HK-2 (cell line): Measurements from ENCODE around the gene OAT.
"Not testable (repeated sequence)": the region's sequence is repeated elsewhere in the genome, so short reads cannot be mapped to it uniquely, and the experiment has no call there.

Experiments
- DNase-seq: peaks from one replicate; pipeline ENCODE4 v3.0.0-alpha.2; 2018; ENCODE audit not compliant: unreplicated experiment

The OAT gene

DNA sequence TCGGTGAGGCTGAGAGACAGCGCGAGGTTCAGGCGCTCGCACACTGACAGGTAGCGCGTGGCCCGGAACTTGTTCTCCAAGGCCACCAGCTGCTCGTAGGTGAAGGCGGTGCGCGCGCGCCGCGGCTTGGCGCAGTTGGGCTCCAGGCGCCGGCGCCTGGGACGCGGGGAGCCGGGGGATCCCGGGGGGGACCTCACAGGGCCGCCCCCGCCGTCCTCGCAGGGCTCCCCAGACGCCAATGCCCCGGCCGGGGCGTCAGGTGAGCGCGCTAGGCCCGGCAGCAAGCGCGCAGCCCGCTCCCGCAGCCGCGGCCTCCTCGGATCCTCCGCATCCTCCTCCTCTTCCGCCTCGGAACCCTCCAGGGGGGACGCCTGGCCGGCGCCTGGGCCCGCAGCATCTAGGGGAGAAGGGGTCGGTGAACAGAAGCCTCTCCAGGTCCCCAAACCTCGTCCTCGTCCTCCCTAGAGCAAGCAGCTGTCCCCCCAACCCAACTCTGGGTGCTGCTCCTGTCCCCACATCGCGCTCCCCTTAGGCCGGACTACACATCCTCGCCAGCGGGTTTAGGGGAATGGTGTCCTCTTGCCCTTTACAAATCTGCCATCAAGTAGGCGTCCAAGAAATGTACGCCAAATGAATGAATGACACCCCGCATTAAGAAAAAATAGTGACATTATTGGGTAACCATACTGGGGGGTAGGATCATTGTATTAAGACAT lies 29.2 kb upstream of the OAT start:
- no peak for DNase-seq

DNA sequence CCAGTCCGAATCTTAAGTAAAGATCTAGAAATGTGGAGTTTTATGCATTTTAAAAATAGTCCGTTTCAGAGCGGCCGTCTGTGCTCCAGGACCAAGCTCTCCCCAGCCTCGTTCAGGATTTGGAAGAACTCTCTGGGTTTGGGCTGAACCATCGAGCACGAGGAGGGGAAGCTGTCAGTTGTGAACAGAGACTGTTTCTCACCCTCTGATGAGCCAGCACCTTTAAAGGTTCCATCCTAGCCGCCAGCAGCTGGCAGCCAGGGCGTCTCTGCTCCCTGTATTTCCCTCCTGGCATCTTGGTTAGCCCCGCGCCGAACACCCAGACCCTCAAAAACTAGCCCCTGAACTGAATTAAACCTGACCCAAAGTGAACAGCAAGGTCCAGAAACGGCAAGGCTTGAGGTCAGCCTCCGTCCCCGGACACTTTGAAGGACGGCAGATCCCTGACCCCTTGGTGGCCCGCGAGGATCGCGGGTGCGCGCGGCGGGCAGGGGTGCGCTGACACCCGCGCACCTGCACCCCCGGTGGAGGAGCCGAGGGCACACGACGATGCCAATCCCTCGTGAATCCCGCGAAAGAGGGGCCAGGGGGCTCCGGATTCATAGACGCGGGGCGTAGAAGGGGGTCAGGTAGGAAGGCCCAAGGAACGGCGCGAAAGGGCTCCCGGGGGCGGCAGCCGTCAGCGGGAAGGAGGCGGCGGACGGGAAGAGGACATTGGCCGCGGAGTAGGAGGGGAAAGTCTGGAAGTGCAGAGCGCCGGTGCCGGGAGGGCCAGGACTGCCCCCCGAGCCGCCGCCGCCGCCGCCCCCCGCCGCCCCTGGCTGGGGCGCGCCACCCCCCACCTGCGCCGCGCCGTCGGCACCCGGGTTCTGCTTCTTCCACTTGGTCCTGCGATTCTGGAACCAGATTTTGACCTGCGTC lies 28.4 kb upstream of the OAT start:
- DNase-seq, result no peak

DNA sequence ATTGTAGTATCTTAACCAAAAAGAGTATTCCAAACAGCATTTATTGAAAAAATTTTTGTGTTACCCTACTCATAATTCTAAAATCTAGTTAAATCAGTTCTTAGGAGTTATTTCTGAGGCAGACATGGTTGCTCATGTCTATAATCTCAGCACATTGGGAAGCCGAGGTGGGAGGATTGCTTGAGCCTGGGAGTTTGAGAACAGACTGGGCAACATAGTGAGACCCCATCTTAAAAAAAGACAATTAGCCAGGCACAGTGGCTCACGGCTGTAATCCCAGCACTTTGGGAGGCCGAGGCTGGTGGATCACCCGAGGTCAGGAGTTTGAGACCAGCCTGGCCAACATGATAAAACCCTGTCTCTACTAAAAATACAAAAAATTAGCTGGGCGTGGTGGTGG lies 23.0 kb upstream of the OAT start:
- not testable (repeated sequence) for DNase-seq

DNA sequence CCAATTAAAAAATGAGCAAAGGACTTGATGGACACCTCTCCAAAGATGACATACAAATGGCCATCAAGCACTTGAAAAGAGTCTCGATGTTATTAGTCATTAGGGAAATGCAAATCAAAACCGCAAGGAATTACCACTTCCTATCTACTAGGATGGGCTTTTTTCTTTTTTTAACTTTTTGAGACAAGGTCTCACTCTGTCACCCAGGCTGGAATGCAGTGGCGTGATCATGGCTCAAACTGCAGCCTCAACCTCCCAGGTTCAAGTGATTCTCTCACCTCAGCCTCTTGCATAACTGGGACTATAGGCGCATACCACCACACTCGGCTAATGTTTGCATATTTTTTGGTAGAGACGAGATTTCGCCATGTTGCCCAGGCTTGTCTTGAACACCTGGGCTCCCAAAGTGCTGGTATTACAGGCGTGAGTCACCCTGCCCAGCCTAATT lies 17.5 kb upstream of the OAT start:
- DNase-seq, result no peak

DNA sequence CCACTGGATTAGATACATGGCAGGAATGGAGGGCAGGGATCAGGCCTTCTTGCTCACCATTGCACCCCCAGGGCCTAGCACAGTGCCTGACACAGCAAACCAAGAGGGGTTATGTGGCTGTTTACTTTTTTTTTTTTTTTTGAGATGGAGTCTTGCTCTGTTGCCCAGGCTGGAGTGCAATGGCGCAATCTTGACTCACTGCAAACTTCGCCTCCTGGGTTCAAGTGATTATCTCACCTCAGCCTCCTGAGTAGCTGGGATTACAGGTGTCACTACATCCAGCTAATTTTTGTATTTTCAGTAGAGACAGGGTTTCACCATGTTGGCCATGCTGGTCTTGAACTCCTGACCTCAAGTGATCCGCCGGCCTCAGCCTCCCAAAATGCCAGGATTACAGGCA lies 17.0 kb upstream of the OAT start:
- not testable (repeated sequence) for DNase-seq

DNA sequence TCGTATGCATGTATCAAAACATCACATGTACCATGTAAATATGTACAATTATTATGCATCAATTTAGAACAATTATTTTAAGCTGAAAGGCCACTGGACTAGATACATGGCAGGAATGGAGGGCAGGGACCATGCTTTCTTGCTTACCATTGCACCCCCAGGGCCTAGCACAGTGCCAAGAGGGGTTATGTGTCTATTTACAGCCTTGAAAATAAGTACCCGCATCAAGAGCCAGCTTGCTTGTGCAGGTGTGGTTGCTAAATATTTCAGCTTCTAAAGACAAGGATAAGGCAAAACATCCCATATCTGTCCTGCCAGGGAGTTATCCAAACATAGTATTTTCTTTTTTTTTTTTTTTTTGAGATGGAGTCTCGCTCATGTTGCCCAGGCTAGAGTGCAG lies 14.7 kb upstream of the OAT start:
- DNase-seq, result no peak

DNA sequence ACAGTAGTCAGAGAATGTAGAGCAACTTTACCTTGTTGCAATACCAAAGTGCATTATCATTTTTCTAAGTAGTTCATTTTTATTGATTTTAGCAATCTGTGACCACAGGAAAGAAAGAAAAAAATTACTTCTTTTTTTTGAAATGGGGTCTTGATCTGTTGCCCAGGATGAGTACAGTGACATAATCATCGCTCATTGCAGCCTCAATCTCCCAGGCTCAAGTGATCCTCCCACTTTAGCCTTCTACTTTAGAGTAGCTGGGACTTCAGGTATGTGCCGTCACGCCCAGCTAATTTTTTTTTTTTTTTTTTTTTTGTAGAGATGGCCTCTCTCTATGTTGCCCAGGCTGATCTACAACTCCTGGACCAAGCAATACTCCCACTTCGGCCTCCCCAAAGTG lies 11.4 kb upstream of the OAT start:
- DNase-seq, result no peak

DNA sequence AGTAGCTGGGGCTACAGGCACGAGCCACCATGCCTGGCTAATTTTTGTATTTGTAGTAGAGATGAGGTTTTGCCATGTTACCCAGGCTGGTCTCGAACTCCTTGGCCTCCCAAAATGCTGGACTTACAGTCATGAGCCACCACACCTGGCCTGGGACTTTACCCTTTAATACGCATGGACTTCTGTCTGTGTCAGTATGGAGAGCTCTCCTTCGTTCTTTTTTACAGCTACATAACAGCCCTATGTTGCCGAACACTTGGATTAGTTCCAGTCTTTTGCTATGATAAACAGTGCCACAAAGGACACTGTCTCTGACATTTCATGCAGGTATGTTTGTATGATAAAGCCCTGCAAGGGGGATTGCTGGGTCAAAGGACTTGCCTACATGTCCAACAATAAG lies 10.9 kb upstream of the OAT start:
- no peak for DNase-seq

DNA sequence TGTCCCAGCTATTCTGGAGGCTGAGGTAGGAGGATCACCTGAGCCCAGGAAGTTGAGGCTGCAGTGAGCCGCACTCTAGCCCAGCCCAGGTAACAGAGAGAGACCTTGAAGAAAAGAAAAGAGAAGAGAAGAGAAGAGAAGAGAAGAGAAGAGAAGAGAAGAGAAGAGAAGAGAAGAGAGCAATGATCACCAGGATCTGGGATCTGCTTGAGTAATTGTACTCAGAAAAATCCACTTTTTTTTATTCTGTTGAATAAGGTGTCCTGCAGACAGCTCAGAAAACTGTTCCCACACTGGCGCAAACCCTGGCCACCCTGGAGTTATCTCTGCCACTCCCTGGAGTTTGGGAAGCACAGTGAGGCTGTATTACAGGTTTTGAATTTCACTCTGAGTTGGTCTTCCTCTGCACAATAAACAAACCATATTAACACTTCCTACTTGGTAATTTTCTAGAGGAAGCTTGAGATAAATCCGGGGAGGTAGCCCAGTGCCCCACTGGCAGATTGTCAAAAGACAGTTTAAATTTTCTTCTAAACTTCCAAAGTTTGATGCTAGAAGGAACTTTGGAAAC lies 9.6 kb upstream of the OAT start:
- no peak for DNase-seq

DNA sequence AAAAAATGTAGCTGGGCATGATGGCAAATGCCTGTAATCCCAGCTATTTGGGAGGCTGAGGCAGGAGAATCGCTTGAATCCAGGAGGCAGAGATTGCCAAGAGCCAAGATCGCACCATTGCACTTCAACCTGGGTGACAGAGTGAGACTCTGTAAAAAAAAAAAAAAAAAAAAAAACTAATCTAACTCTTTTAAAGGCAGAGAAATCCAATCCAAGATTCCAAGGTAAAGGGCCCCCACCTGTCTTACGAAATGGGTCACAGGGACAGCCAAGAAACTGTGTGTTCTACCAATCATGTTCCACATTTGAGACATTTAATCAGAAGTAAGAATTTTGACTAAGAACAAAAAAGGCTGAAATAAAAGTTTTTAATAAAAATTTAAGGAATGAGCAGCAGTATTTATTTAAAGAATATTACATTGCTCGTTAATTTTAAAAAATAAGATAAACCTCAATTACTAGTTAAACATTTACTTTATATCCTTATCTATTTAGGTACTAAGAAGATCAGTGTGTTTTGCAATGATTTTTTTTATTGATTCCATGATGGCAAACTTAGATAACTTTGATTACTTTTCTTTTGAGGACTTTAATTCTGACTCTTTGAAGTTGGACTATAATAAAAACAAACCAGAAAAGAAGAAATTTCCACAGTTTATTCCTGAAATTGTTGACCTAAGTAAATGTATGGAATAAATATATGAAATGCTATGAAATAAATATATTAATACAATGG lies 6.7 kb upstream of the OAT start:
- DNase-seq, result no peak

DNA sequence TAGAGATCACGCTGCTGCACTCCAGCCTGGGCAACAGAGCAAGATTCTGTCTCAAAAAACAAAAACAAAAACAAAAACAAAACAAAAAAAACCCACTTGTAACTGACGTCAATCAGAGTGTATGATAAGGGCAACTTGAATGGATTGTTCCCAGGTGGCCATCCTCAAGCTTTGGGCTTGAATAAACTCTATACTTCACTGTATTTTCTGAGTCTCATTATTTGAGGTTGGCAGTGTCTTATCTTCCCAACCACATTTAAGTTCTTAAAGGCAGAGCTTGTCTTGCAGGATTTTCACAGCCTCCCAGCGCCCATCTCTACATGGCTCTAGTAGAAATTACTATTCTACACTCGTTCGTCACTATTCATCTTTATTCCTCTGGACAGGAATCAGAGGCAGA lies 5.1 kb upstream of the OAT start:
- no peak for DNase-seq

DNA sequence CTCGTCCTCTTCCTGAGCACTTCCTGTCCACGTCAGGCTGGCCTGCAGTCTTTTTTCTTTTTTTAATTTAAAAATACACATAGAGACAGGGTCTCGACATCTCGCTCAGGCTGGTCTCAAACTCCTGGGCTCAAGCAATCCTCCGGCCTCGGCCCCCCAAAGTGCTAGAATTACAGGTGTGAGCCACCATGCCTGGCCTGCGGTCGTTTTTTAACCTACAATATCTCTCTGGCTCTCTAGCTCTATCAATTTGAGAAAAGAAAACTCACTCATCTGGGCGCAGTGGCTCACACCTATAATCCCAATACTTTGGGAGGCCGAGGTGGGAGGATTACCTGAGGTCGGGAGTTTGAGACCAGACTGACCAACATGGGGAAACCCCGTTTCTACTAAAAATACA lies 4.0 kb upstream of the OAT start:
- no peak for DNase-seq

DNA sequence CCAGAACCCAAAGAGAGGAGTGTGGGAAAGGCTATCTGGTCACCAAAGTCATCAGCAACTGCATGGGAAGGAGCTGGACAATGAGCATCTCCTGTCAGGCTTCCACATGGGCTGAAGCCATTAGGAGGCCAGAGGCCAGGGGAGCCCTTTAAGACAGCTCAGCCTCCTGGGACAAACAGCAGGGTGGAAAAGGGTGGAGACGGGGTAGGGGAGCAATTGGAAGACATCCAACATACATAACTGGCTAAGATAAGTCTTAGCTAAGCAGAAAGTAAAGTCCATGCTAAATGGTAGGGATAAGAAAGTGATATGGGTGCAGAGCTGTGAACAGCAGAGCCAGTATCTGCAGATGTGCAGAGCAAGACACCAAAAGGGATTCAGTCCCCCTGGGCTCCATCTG lies 1.5 kb upstream of the OAT start:
- DNase-seq, result no peak

DNA sequence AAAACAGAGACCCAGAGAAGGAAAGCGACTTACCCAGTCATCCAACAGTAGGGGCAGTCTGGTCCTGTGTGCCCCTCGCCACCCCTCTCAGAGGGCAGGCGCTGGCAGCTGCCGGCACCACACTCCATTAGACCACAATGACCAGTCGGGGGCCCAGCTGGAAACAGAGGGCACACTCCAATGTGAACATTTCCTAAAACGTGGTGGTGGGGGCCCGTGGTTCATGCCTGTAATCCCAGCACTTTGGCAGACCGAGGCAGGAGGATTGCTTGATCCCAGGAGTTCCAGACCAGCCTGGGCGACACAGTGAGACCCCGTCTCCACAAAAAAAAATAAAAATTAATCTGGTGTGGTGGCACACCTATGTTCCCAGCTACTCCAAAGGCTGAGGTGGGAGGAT lies 912 bp upstream of the OAT start:
- DNase-seq, result no peak

DNA sequence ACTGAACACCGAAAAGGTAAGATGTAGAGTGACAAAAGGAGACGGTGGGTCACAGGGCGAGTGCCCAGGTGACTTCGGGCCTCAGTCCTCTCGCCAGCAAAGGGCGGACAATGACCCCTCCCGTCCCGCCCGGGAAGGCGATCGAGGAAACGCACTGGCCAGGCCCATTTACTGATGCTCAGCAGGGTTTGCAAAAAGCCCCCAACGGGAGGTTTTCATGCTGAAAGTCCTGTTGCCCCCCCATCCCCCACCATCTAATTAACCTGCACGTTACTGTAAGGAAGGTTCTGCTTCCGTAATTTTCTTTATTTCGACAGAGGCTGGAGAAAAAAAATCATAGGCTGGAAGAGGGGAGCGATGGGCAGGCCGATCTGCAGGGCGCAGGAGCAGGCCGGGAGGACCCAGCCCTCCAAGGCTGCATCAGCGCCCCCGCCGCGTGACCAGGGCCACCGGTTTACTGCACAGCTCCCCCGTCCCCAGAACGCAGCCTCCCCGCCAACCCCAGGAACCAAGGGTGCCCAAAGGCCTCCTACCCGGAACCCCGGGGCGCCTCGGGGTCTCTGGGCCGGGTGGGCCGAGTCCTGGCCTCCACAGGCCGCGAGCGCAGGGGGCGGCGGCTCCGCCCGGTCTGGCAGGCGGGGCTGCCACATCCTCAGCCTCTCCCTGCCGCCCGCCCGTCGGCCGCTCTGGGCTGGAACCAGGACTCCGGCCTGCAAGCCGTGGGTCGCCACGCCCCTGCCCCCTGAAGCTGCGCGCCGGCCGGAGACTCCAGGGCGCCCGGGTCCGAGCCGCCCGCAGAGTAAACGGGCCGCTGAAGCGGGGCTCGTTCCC lies 613 bp downstream of the OAT start:
- DNase-seq, result peak; percentile 74

DNA sequence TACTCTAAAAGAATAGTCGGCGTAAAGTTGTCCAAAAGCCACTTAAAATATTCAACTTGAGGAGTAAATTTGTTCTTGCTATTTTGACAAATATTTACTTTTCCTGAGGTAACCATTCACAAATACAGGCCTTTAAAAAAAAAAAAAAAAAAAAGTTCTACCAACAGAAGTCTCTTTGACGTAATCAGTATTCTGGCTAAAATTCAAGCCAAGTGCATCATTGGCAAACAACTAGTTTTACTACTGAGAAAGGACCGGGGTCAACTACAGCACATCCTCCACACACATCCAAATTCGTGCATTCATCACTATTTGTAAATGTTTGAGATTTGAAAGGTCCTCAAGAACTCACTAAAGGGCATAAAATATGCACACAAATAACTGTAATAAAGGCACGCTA lies 2.0 kb downstream of the OAT start:
- no peak for DNase-seq

DNA sequence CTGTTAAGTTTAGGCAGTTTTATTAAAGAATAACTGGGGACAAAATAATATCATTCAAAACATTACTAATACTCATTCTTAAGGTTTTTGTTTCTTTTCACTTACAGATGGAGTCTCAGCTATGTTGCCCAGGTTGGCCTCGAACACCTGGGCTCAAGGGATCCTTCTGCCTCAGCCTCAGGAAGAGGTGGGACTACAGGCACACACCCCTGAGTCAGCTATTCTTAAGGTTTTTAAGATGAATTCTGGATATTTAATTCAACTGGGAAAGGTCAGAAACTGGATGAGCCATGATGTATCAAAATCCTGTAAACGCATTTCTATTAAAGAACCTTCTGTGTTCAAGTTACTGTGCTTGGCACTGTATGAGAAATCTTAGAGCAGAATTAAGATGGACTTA lies 3.5 kb downstream of the OAT start:
- no peak for DNase-seq

DNA sequence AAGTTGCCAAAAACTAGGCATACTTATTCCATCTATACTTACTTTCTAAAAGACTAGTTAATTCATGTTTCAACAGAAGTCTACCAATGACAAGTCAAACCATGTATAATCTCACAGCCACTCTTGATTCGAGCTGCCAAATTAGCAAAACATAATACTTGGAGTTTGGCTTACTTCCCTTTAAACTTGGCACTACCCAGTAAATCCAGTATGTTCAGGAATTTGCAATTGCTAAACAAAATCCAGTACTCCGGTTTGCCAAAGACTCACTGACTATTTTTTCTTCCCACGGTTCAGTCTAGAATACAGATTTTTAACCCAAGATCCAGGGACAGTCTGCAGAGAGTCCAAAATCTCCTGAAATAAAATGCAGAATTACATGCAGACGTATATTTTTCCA lies 4.6 kb downstream of the OAT start:
- DNase-seq, result no peak

DNA sequence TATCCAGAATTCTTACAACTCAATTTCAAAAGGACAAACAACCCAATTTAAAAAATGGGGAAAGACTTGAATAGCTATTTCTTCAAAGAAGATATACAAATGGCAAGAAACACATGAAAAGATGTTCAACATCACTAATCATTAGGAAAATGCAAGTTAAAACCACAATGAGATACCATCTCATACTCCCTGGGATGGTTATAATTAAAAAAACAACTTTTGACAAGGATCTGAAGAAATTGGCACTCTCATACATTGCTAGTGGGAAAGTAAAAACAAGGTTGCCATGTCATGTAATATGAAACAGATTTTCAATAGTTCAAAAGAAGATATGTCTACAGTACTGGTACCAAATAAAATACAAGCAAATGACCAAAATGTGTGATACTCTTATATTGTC lies 9.0 kb downstream of the OAT start:
- DNase-seq, result no peak

DNA sequence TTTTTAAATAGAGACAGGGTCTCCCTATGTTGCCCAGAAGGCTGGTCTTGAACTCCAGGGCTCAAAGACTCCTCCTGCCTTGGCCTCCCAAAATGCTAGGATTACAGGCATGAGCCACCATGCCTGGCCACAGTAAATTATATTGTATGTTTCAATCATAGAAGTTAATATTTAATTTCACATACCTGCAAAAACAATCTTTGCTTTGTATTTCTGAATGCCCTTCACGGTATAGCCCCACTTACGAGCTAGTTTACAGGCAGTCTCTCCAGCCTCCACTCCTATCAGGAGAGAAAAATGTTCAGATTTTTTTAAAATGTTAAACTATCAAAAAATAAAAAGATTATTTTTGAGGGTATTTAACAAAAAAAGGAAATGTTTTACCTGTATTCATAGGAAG lies 10.4 kb downstream of the OAT start:
- DNase-seq, result no peak

DNA sequence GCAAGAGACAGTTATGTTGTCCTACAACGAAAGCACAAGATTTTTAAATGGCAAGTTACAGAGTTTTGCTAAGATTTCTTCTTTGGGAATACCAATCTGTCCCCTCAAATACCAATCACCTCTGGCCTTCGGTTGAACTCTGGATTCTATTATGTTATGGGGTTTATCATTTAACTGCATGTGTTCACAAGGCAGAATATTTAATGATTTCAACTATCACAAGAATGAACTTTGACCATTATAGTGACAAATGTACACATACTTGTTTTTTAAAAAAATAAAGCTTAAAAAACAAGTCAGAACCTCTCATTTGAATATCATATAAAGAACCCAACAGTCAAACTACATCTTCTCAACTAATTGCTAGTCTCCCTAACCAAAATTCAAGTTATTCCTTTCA lies 11.3 kb downstream of the OAT start:
- no peak for DNase-seq
